GM12878 (cell line): Measurements from ENCODE around the gene TBPL2. TPM values are rescaled to one million over a fixed set of nuclear protein-coding genes. Genes with fewer than 3 reads are reported as not detected.

Source experiments
- CBX5 ChIP-seq: sonication (generic); IDR thresholded peaks from 2 replicates; pipeline ENCODE4 v1.6.1; 2016; ENCODE audit warnings: low read depth, moderate library complexity, mild to moderate bottlenecking, inconsistent platforms
- polyA plus RNA-seq, 11 experiments: library from polyadenylated mRNA; depleted of rRNA in 4 of 11; unstranded in 6 of 11; stranded (reverse) in 5 of 11; fragments of >200 nt; fragmentation: Nextera tagmentation in 4 of 11; fragmentation: Illumina TruSeq in 1 of 11; extraction: Ambion mirVana in 4 of 11; extraction: Trizol in 1 of 11; gene quantifications; 1 replicate in 1 of 11; 2 replicates in 10 of 11; pipeline versions ENCODE4 v1.2.1 to v1.2.3, GENCODE V29; 2011 to 2016; ENCODE audit warnings: inconsistent platforms in 2 of 11, missing spikeins in 2 of 11, low read depth in 1 of 11
- total RNA-seq, 4 experiments: library from RNA; depleted of rRNA in 3 of 4; stranded (reverse); fragments of >200 nt in 3 of 4; fragmentation: Illumina TruSeq in 1 of 4; extraction: Trizol in 1 of 4; gene quantifications; 2 replicates each; pipeline versions ENCODE4 v1.2.1 to v1.2.3, GENCODE V29; 2013 to 2021
- TF ChIP-seq, protein P1 (sequence below): IDR thresholded peaks from 2 replicates; pipeline ENCODE4 v1.6.1; 2012; ENCODE audit warnings: improper control_type of control experiment, low read depth, low read length; ENCODE audit not compliant: insufficient replicate concordance
- TF ChIP-seq, protein P2 (sequence below): fragments of 450-650 bp; IDR thresholded peaks from 2 replicates; pipeline ENCODE4 v1.6.1; 2017; ENCODE audit warnings: borderline replicate concordance
- TF ChIP-seq, protein P3 (sequence below): fragments of 450-650 bp; IDR thresholded peaks from 2 replicates; pipeline ENCODE4 v1.6.1; 2018; ENCODE audit warnings: borderline replicate concordance, mild to moderate bottlenecking; ENCODE audit not compliant: partially characterized antibody
- TF ChIP-seq, protein P4 (sequence below): fragments of 150-350 bp; IDR thresholded peaks from 2 replicates; pipeline ENCODE4 v1.6.1; 2014; ENCODE audit warnings: mild to moderate bottlenecking, low read depth, low read length
- TF ChIP-seq, protein P5 (sequence below): fragments of 450-650 bp; IDR thresholded peaks from 2 replicates; pipeline ENCODE4 v1.6.1; 2016; ENCODE audit warnings: mild to moderate bottlenecking

TBPL2 gene
- total and polyA plus RNA-seq, 10 of the 15 experiments (the other 5 are each of a cell fraction or from before 2014, with no cell fraction given), result 0.41 TPM; not detected in 9

DNA sequence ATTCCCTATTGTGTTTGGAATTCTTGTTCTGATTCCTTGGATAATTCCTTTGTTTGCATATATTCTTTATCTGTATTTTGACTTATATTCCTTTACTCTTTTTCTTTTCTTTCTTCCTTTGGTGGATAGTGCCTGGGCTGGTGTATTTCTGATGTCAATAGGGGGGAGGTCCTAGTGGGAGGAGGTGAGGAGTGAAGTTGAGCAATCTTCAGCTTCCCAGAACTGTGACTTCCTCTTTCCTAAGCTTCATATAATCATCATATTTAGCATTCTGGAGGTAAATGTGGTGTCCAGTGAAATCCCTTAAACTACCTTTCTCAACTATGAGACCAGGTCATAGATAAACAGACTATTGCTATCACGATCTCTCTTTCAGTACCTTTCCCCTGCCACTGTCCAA lies 29.6 kb upstream of the TBPL2 start (continued):
- TF ChIP-seq, protein P1, sequence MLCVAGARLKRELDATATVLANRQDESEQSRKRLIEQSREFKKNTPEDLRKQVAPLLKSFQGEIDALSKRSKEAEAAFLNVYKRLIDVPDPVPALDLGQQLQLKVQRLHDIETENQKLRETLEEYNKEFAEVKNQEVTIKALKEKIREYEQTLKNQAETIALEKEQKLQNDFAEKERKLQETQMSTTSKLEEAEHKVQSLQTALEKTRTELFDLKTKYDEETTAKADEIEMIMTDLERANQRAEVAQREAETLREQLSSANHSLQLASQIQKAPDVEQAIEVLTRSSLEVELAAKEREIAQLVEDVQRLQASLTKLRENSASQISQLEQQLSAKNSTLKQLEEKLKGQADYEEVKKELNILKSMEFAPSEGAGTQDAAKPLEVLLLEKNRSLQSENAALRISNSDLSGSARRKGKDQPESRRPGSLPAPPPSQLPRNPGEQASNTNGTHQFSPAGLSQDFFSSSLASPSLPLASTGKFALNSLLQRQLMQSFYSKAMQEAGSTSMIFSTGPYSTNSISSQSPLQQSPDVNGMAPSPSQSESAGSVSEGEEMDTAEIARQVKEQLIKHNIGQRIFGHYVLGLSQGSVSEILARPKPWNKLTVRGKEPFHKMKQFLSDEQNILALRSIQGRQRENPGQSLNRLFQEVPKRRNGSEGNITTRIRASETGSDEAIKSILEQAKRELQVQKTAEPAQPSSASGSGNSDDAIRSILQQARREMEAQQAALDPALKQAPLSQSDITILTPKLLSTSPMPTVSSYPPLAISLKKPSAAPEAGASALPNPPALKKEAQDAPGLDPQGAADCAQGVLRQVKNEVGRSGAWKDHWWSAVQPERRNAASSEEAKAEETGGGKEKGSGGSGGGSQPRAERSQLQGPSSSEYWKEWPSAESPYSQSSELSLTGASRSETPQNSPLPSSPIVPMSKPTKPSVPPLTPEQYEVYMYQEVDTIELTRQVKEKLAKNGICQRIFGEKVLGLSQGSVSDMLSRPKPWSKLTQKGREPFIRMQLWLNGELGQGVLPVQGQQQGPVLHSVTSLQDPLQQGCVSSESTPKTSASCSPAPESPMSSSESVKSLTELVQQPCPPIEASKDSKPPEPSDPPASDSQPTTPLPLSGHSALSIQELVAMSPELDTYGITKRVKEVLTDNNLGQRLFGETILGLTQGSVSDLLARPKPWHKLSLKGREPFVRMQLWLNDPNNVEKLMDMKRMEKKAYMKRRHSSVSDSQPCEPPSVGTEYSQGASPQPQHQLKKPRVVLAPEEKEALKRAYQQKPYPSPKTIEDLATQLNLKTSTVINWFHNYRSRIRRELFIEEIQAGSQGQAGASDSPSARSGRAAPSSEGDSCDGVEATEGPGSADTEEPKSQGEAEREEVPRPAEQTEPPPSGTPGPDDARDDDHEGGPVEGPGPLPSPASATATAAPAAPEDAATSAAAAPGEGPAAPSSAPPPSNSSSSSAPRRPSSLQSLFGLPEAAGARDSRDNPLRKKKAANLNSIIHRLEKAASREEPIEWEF, result no peak
- TF ChIP-seq, protein P2, sequence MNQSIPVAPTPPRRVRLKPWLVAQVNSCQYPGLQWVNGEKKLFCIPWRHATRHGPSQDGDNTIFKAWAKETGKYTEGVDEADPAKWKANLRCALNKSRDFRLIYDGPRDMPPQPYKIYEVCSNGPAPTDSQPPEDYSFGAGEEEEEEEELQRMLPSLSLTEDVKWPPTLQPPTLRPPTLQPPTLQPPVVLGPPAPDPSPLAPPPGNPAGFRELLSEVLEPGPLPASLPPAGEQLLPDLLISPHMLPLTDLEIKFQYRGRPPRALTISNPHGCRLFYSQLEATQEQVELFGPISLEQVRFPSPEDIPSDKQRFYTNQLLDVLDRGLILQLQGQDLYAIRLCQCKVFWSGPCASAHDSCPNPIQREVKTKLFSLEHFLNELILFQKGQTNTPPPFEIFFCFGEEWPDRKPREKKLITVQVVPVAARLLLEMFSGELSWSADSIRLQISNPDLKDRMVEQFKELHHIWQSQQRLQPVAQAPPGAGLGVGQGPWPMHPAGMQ, result no peak
- TF ChIP-seq, protein P3, sequence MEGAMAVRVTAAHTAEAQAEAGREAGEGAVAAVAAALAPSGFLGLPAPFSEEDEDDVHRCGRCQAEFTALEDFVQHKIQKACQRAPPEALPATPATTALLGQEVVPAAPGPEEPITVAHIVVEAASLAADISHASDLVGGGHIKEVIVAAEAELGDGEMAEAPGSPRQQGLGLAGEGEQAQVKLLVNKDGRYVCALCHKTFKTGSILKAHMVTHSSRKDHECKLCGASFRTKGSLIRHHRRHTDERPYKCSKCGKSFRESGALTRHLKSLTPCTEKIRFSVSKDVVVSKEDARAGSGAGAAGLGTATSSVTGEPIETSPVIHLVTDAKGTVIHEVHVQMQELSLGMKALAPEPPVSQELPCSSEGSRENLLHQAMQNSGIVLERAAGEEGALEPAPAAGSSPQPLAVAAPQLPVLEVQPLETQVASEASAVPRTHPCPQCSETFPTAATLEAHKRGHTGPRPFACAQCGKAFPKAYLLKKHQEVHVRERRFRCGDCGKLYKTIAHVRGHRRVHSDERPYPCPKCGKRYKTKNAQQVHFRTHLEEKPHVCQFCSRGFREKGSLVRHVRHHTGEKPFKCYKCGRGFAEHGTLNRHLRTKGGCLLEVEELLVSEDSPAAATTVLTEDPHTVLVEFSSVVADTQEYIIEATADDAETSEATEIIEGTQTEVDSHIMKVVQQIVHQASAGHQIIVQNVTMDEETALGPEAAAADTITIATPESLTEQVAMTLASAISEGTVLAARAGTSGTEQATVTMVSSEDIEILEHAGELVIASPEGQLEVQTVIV, result no peak
- TF ChIP-seq, protein P4, sequence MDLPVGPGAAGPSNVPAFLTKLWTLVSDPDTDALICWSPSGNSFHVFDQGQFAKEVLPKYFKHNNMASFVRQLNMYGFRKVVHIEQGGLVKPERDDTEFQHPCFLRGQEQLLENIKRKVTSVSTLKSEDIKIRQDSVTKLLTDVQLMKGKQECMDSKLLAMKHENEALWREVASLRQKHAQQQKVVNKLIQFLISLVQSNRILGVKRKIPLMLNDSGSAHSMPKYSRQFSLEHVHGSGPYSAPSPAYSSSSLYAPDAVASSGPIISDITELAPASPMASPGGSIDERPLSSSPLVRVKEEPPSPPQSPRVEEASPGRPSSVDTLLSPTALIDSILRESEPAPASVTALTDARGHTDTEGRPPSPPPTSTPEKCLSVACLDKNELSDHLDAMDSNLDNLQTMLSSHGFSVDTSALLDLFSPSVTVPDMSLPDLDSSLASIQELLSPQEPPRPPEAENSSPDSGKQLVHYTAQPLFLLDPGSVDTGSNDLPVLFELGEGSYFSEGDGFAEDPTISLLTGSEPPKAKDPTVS, result no peak
- TF ChIP-seq, protein P5, sequence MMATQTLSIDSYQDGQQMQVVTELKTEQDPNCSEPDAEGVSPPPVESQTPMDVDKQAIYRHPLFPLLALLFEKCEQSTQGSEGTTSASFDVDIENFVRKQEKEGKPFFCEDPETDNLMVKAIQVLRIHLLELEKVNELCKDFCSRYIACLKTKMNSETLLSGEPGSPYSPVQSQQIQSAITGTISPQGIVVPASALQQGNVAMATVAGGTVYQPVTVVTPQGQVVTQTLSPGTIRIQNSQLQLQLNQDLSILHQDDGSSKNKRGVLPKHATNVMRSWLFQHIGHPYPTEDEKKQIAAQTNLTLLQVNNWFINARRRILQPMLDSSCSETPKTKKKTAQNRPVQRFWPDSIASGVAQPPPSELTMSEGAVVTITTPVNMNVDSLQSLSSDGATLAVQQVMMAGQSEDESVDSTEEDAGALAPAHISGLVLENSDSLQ, result no peak
- TF ChIP-seq CBX5, result no peak
